Adrenal gland (tissue), 5 donors: ENCODE measurements around the gene ASPG.

Experiments
- CTCF ChIP-seq, 6 experiments: fragments of 450-650 bp in 4 of 6; fragments of 200-600 bp in 2 of 6; sonication (generic) in 1 of 6; IDR thresholded peaks; 1 replicate in 5 of 6; 2 replicates in 1 of 6; pipeline versions ENCODE4 v1.5.1 to v1.8.0; 2016 to 2021; ENCODE audit warnings: antibody characterized with exemption in 6 of 6, mild to moderate bottlenecking in 2 of 6, moderate library complexity in 1 of 6
- POLR2A ChIP-seq, 2 donors: fragments of 450-650 bp; IDR thresholded peaks; one replicate each; pipeline ENCODE4 v1.6.1; 2017; ENCODE audit warnings: antibody characterized with exemption in 2 of 2, mild to moderate bottlenecking in 2 of 2, moderate library complexity in 1 of 2
- donor health status: DM: no; HTN: no; CAD: no.

- no peak for TF ChIP-seq POLR2A (IDR thresholded peaks at IDR 0.05)
- no peak for TF ChIP-seq CTCF (IDR thresholded peaks at IDR 0.05)
These were observed 58.3 kb downstream of the ASPG start for GRCh38 chr14:104143521-104144452.
